Activated CD4-positive, alpha-beta T cell treated with anti-CD3 and anti-CD28 coated beads for 36 hours (primary cell): ENCODE results near the gene EDN2. TPM values are rescaled to one million over a fixed set of nuclear protein-coding genes. Genes with fewer than 3 reads are reported as not detected.

Experiments used
- ATAC-seq: fragments of 200-7000 bp; cut with Tn5 transposase; one replicate; pipeline ENCODE4 v1.10.0; 2021; ENCODE audit warnings: mild to moderate bottlenecking, moderate library complexity
- CTCF ChIA-PET: fragments of 350-600 bp; sonication (Branson Sonifier 250); formaldehyde crosslinking; loops from one replicate; lab custom pipeline; 2021; ENCODE audit warnings: antibody characterized with exemption; lab: Charles Lee
- POLR2A ChIA-PET: fragments of 350-600 bp; sonication (Branson Sonifier 250); formaldehyde crosslinking; loops from one replicate; lab custom pipeline; 2021; ENCODE audit warnings: antibody characterized with exemption, inconsistent platforms; lab: Charles Lee
- DNase-seq: peaks from one replicate; pipeline ENCODE4 v3.0.0-alpha.2; 2020
- H3K27ac Mint-ChIP-seq: one replicate; pipeline ENCODE4 v1.8.0; 2021; ENCODE audit warnings: mixed read lengths
- H3K27me3 Mint-ChIP-seq: one replicate; pipeline ENCODE4 v1.8.0; 2021; ENCODE audit warnings: mixed read lengths
- H3K36me3 Mint-ChIP-seq: one replicate; pipeline ENCODE4 v1.8.0; 2021; ENCODE audit warnings: low read depth, mixed read lengths
- H3K4me1 Mint-ChIP-seq: one replicate; pipeline ENCODE4 v1.8.0; 2021; ENCODE audit warnings: mixed read lengths
- H3K4me3 Mint-ChIP-seq: one replicate; pipeline ENCODE4 v1.8.0; 2021; ENCODE audit warnings: mild to moderate bottlenecking, moderate library complexity, mixed read lengths
- H3K9me3 Mint-ChIP-seq: one replicate; pipeline ENCODE4 v1.8.0; 2021; ENCODE audit warnings: low read depth, mixed read lengths
- intact Hi-C, 2 experiments: fragments of 100-400 bp; cut with DNase I in 1 of 2; cut with micrococcal nuclease in 1 of 2; formaldehyde crosslinking; loops; one replicate each; pipeline versions ENCODE4 v1.14.2 to v1.15.1; 2022 to 2024; cut with DNase I, micrococcal nuclease
- total RNA-seq, 2 experiments: library from RNA; stranded (reverse); gene quantifications; one replicate each; pipeline ENCODE4 v1.2.3, GENCODE V29; 2021

Gene EDN2
- total RNA-seq, 2 experiments from 2014 or later: not detected

DNA sequence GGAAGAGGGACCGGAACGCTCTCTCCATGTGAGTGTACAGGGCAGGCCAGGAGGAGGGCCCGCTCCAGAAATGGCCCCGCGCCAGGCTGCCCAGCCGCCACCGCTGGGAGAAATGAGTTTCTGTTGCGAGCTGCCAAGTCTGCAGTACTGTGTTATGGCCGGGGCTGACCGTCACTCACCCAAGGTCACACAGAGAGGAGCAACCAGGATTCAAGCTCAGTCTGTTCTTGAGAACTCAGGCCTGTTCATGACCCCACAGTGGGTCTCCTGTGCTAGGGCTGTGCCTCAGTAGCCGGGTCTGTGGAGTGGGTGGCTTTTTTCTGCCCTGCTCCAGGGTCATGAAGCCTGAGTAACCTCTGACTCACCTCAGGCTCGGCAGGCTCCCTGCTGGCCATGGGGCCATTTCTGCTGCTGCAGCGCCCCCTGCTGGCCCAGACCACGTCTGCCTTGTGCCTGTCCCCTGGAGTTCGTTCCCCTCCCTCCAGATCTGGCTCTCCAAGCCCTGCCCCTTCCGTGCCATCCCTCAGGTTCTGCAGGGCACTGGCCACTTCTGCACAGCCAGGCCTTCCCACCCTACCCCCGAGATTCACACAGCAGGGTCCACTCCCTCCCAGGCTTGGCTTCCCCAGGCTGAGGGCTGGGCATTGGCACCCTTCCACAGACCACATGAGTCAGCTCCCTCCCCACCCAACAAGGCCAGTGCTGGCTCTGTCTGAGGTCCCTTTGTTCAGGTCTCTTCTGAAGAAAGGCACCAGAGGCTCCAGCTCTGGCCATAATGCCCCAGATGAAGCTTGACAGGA lies 51.8 kb downstream of the EDN2 start:
- H3K27ac Mint-ChIP-seq: no peak overlapping the region
- no peaks in the 10 kb centered on the region for H3K4me1 Mint-ChIP-seq
- no peaks in the 10 kb centered on the region for H3K36me3 Mint-ChIP-seq
- H3K27me3 Mint-ChIP-seq: peaks cover 26% of the 10 kb centered on the region
- intact Hi-C loops: loop anchor here (1.0 kb wide), 4 partner anchors 109 to 164 kb away; no protein-coding TSS in a partner anchor
- POLR2A ChIA-PET: no interaction called here
- DNase-seq (peak; percentile 91), ATAC-seq (peak; percentile 99)
- H3K9me3 Mint-ChIP-seq: no peaks in the 10 kb centered on the region
- CTCF ChIA-PET: interaction anchor here (0.6 to 3.4 kb wide), 21 partner anchors 8 to 168 kb away, joined by 3 to 19 read pairs (median 4); no protein-coding TSS in a partner anchor
- no peak overlapping the region for H3K4me3 Mint-ChIP-seq

DNA sequence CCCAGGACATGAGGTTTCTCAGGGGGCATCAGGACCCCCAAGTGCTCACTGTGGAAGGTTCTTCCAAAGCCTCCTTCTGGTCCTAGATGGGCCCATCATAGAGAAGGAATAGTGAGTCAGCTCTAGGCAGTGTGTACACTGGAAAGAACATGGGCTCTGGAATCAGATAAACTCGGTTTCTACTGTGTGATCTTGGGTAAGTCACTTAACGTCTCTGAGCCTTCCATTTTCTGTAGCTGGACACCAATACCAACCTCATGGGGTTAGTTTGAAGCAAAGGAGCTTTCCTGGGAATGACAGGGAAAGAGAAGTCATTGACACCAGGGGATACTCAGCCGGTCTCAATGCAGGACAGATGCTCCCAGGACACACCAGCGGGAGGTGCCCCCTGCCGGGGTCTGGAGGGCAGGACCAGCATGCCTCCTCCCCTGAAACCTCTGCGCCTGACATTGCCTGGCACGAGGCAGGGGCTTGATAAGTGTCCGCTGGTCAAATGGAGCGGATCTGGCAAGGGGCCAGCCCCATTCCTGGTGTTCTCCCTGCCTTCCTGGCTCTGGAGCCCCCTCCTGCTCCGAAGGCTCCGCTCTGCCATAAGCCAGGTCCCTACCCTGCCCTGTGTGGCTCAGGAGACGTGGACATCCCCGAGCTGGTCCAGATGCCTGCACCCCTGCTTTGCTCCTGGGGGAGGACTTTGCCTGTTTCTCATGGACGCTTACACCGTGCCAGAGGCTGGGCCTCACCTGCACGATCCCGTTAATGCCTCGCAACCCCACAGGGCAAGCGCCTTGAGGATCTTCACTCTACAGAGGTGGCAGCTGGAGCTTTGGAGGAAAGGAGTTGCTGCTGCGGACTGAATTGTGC lies 52.8 kb downstream of the EDN2 start:
- ATAC-seq (no peak), DNase-seq (no peak)
- ChIA-PET POLR2A (no interaction called here), CTCF (interaction anchor here (0.6 to 3.4 kb wide), 15 partner anchors 9 to 165 kb away, joined by 3 to 19 read pairs (median 4); no protein-coding TSS in a partner anchor)
- H3K4me1 Mint-ChIP-seq: no peaks in the 10 kb centered on the region
- intact Hi-C loops: loop anchor here (1.0 kb wide), 4 partner anchors 108 to 163 kb away; no protein-coding TSS in a partner anchor
- no peaks in the 10 kb centered on the region for H3K9me3 Mint-ChIP-seq
- H3K27ac Mint-ChIP-seq: no peak overlapping the region
- H3K4me3 Mint-ChIP-seq: no peak overlapping the region
- H3K36me3 Mint-ChIP-seq: no peaks in the 10 kb centered on the region
- H3K27me3 Mint-ChIP-seq: peaks cover 21% of the 10 kb centered on the region

- no peak for DNase-seq
- H3K27ac Mint-ChIP-seq: no peak overlapping the region
- H3K4me1 Mint-ChIP-seq: no peaks in the 10 kb centered on the region
- no peak for ATAC-seq
- ChIA-PET POLR2A (no interaction called here), CTCF (no interaction called here)
- H3K4me3 Mint-ChIP-seq: no peak overlapping the region
- no peaks in the 10 kb centered on the region for H3K9me3 Mint-ChIP-seq
- H3K27me3 Mint-ChIP-seq: peaks cover 20% of the 10 kb centered on the region
- no peaks in the 10 kb centered on the region for H3K36me3 Mint-ChIP-seq
- intact Hi-C loops: no loop called here
These were observed 53.9 kb downstream of the EDN2 start for GRCh38 chr1:41430582-41430981.

DNA sequence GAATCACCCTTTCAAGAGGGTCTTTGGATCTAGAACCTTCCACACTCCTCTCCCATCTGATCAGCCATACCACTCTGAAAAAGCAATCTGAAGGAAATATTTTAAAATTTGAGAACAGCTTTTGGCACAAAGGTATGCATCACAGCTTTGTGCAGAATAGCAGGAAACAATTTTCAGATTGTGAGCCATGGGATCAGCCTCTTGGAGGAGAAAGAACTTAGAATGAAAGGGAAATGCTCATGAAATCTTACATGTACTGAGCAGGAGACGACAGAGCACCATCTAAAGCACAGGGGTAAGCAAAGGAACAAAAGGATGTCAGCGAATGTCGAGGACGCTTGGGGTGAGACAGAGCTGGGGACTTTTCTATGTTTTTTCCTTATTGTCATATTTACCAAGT lies 54.4 kb downstream of the EDN2 start:
- Mint-ChIP-seq H3K27ac (no peak overlapping the region), H3K27me3 (peaks cover 18% of the 10 kb centered on the region), H3K4me1 (no peaks in the 10 kb centered on the region), H3K4me3 (no peak overlapping the region), H3K9me3 (no peaks in the 10 kb centered on the region), H3K36me3 (no peaks in the 10 kb centered on the region)
- ATAC-seq: no peak
- intact Hi-C loops: no loop called here
- ChIA-PET POLR2A (no interaction called here), CTCF (no interaction called here)
- DNase-seq: no peak

- intact Hi-C loops: no loop called here
- H3K4me1 Mint-ChIP-seq: no peaks in the 10 kb centered on the region
- no peak for ATAC-seq
- no peaks in the 10 kb centered on the region for H3K9me3 Mint-ChIP-seq
- H3K27ac Mint-ChIP-seq: no peak overlapping the region
- ChIA-PET POLR2A (no interaction called here), CTCF (no interaction called here)
- no peak for DNase-seq
- H3K36me3 Mint-ChIP-seq: no peaks in the 10 kb centered on the region
- H3K27me3 Mint-ChIP-seq: peaks cover 15% of the 10 kb centered on the region
- H3K4me3 Mint-ChIP-seq: no peak overlapping the region
These were observed 54.8 kb downstream of the EDN2 start for GRCh38 chr1:41429641-41430035.

Other genes starting within 250 kb of the EDN2 start
- 10 to 100 TPM; 23.7 to 31.0 TPM for gene SCMH1, start 242.4 kb downstream of the EDN2 start, total RNA-seq
- gene FOXO6, start 123.2 kb downstream of the EDN2 start, total RNA-seq: under 1 TPM in 1 of 2 experiments, not detected in 1; 0.09 TPM